ENCODE data around the gene MINPP1.
"Not testable (repeated sequence)": the region's sequence is repeated elsewhere in the genome, so short reads cannot be mapped to it uniquely, and the experiment has no call there.

Gene MINPP1, protein sequence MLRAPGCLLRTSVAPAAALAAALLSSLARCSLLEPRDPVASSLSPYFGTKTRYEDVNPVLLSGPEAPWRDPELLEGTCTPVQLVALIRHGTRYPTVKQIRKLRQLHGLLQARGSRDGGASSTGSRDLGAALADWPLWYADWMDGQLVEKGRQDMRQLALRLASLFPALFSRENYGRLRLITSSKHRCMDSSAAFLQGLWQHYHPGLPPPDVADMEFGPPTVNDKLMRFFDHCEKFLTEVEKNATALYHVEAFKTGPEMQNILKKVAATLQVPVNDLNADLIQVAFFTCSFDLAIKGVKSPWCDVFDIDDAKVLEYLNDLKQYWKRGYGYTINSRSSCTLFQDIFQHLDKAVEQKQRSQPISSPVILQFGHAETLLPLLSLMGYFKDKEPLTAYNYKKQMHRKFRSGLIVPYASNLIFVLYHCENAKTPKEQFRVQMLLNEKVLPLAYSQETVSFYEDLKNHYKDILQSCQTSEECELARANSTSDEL

DNA sequence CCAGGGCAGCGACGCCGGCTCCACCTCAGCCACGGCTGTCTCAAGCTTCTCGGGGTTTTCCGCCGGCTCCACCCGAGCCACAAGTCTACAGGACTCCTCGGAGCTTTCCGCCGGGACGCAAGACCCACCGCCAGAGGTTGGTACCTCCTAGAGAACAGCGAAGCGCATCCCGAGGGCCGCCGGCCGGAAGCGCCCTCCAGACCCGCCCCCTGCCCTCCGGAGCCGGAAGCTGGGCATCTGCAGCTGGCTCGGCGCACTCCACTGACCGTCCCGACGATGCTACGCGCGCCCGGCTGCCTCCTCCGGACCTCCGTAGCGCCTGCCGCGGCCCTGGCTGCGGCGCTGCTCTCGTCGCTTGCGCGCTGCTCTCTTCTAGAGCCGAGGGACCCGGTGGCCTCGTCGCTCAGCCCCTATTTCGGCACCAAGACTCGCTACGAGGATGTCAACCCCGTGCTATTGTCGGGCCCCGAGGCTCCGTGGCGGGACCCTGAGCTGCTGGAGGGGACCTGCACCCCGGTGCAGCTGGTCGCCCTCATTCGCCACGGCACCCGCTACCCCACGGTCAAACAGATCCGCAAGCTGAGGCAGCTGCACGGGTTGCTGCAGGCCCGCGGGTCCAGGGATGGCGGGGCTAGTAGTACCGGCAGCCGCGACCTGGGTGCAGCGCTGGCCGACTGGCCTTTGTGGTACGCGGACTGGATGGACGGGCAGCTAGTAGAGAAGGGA, at the start of gene MINPP1:
Gene MINPP1, plus strand, starts transcription at position 254 of the 726 bp plus-strand sequence. Its CDS starts 23 bp downstream, at position 277.
- DNase-seq: peak; percentile 66

DNA sequence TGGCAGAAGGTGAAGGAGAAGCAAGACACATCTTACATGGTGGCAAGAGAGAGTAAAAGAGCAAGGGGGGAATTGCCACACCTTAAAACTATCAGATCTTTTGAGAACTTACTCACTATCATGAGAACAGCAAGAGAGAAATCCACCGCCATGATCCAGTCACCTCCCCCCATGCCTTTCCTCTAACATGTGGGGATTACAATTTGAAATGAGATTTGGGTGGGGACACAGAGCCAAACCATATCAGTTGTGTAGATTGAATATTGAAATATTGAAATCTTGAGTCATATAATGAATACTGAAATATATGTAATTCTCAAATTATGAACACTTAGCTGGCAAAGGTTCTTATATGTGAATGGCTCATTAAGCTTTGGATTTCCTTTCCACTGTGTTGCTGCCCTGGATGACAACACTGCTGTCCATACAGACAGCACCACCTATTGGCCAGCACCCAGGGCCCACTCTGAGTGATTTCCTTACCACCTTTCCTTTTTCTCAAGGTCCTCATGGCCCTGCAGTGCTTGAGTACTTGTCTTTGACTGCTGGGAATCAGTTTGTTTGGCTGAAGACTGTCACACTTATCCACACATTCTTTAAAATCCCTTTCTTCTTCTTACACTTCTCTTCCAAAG, 48.0 kb upstream of the MINPP1 start:
- DNase-seq: not testable (repeated sequence)

DNA sequence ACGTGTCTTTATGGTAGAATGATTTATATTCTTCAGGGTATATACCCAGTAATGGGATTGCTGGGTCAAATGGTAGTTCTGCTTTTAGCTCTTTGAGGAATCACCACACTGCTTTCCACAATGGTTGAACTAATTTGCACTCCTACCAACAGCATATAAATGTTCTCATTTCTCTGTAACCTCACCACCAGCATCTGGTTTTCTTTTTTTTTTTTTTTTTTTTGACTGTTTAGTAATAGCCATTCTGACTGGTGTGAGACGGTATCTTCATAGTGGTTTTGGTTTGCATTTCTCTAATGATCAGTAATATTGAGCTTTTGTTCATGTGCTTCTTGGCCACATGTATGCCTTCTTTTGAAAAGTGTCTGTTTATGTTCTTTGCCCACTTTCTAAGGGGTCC, 42.9 kb upstream of the MINPP1 start:
- DNase-seq: not testable (repeated sequence)

DNA sequence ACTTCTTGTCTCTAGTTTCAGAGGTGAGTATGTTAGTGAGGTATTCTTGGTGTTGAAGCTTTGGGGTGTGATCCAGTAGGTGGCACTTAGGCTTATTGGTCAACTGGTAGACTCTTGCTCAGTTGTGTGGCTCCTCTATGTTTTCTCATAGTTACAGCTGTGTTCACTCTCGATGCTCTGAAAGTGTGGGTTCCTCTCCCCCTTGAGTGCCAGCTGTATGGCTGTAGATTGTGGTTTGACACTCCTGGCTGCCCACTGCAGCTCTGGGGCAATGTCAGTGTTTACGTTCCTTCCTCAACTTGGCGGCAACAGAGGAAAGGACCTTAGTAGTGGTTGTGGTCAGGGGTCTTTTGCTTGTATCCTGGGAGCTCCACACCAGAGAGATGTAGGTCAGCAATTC, 37.8 kb upstream of the MINPP1 start:
- not testable (repeated sequence) for DNase-seq

DNA sequence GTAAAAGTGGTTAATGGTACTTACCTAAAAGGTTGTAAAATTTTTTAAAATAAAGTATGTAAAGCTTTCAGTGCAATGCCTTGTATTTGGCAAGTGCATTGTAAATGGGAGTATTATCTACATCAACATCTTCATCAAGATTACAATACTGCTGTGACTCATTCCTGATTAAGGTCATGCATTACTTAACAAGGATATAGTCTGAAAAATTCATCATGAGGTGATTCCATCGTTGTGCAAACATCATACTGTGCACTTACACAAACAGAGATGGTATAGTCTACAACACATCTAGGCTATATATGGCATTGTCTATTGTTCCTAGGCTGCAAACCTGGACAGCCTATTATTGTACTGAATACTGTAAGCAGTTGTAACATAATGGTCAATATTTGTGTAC, 16.0 kb upstream of the MINPP1 start:
- DNase-seq: not testable (repeated sequence)

DNA sequence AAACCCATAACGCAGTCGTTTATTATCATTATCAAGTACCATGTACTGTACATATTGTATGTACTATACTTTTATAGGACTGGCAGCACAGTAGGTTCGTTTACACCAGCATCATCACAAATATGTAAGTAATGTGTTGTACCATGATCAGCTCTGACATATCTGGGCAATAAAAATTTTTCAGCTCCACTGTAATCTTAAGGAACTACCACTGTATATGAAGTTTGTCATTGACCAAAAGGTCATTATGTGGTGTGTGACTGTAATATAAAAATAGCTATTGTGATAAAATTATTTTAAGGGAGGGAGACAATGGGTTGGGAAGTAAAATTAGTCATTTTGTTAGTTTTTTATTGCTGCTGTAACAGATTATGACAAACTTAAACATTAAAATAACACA, 14.4 kb upstream of the MINPP1 start:
- not testable (repeated sequence) for DNase-seq

DNA sequence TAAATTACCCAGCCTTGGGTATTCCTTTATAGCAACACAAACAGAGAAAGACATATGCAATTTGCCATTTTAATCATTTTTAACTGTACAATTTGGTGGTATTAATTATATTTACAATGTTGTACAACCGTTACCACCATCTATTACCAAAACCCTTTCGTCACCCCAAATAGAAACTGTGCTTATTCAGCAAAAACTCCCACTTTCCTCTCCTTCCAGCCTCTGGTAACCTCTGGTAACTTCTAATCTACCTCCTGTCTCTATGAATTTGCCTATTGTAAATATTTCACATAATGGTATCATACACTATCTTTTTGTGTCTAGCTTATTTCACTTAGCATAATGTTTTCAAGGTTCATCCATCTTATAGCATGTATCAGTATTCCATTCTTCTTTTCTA, 12.2 kb upstream of the MINPP1 start:
- not testable (repeated sequence) for DNase-seq

DNA sequence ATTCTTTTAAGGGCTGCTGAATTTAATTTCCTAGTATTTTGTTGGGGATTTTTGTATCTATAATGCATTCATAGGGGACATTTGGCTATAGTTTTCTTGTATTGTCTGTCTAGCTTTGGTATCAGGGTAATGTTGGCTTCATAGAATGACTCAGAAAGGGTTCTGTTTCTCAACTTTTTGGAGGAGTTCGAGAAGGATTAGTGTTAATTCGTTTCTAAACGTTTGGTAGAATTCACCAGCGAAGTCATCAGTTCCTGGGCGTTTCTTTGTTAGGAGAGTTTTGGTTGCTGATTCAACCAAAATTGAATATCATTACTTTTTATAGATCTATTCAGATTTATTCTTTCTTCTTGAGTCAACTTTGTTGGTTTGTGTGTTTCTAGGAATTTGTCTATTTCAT, 9.2 kb upstream of the MINPP1 start:
- not testable (repeated sequence) for DNase-seq

DNA sequence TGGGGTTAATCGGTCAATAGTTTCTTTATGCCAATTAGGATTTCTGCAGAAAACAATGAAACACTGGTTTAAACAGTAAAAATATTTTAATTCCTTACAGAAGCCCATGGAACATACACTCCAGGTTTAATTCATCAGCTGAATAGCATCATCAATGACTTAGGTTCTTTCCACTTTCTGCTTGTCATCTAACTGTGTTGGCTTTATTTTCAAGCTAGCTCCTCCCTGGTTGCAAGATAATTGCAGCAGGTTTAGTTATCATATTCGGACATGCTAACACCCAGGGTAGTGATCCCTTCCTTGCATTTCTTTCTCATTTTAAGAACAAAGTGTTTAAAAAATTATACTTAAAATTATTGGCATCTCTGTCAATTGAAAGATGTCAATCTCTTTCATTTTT, 7.3 kb upstream of the MINPP1 start:
- DNase-seq: not testable (repeated sequence)

DNA sequence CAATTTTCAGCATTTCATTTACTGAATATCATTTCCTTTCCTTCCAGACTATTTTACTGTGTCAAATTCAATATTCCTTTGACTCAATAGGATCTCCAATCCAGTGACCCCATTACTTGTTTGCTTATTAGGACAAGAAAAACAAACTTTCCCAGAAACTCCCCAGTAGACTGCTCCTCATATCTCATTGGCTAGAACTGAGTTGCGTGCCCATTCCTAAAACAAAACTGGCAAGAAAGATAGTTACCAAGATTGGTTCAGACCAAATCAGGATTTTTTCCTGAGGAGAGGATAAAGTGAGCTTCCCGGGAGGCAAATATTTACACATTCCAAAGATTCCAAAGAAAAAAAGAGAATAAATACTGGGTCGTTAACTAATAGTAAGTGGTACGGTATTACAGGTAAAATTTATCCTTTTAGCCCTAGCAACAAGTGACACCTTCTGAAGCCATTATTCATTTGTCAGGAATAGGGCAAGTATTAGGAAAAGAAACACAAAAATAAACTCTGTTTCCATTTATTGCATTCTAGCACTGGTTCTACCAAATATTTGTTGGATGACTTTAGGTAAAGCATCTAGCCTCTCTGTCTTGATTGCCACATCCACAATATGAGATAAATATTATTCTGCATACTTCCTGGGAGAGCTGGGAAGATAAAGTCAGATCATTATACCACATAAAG, 6.4 kb upstream of the MINPP1 start:
- DNase-seq: not testable (repeated sequence)

DNA sequence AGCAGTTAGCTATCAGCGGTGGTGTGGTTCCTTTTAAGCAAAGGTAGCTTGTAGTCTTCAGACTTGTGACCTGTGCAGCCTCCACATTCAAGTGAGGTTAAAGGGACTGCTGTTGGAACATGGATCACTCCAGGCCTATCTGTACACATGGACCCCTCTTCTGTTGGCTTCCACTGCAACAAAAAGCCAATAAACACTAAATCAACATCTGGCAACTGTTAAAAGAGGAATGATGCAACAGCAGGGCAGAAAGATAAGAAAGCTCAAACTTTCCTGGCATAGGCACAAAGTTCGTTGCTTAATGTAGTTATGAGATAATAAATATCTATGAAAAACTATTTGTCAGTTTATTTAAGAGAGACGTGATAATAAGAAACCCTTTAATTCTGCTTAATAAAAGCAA, 4.0 kb upstream of the MINPP1 start:
- no peak for DNase-seq

DNA sequence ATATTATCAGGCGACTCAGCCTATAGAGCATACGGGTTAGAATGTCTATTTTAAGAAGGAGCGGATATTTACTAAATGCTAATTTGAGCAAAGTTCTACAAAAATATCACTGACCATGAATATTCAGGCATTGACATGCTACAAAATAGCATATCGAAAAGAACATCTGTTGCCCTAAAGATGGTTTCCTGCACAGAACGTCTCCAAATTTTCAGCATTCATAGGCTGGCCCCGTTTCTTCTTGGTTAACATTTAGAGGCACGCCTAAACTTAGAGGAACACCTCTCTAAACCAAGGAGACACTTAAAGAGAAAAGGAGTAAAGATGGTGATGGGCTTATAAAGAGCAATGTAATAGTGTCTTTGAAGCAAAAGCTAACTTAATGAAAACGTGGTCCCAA, 1.3 kb upstream of the MINPP1 start:
- DNase-seq: no peak

DNA sequence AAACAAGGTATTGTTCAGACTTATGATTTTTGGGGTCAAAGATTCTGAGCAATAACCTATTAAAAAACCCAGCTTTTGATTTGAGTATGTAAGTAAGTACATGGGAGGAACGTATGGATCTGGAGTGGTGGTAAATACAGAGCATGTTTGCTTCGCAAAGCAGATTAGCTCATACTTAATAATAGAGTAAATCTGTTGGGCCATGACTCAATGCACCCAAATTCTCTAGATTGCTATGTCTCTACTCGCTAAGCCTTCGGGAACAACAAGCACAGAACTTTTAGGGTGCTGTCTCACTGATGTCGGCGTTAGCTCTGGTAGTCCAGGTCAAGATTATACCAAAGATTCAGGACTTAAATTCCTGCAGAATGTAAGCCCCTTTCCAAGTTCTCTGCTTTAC, 807 bp upstream of the MINPP1 start:
- no peak for DNase-seq

DNA sequence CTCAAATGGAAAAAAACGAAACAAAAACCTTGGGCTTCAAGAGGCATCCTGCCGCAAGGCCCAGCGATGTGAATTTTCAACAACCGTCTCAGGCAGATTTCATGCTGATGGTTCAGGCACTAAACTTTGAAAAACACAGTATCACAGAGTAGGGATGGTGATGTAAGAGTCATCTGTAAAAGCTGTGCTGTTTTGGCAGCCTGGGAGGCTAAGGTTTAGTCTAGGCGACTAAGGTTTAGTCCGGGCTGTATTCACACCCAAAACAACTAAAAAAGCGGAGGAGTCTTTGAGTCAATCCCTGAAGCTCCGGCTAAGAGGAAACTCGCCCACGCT, 420 bp upstream of the MINPP1 start:
- DNase-seq: no peak

DNA sequence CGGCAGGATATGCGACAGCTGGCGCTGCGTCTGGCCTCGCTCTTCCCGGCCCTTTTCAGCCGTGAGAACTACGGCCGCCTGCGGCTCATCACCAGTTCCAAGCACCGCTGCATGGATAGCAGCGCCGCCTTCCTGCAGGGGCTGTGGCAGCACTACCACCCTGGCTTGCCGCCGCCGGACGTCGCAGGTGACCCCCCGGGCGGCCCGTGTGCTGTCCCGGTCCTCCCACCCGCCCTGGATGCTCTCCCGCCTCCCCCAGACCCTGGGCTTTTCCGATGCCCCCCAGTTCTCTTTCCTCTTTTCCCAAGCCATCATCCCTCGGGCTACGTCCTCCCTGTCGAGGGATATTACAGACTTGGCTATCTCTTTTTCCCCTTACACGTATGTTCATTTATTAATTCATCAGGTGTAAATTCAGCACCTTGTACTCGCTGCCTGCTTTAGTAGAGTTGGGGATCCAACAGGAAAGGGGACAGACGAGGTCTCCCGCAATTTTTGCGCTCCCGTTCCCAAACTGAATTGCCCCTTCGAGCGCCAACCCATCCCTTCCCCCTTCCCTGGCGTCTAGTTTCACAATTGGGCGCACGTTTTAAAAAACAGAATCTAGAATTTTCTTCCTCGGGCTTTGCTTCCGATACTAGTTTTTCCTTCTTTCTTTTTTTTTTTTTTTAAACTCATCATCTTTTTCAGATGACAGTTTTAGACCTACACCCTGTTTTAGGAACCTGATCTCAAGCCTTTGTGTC, 846 bp downstream of the MINPP1 start:
- peak; percentile 33 for DNase-seq

DNA sequence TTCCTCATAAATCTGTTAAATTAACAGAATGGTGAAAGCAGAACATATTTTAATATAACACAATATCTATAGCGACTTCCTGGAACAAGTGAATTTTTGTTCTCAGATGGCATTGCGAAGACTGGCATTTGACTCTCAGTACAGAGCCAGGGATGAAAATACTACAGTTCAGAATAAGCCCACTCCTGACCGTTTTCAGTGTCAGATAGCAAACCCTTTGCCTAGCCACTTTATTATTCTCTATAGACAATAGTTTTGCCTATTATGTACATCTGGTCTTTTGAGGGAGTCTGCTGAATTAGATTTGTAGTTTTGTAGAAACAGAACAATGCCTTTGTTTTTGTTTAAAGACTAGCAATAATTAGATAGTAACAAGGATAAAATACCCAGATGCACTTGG, 2.3 kb downstream of the MINPP1 start:
- no peak for DNase-seq

DNA sequence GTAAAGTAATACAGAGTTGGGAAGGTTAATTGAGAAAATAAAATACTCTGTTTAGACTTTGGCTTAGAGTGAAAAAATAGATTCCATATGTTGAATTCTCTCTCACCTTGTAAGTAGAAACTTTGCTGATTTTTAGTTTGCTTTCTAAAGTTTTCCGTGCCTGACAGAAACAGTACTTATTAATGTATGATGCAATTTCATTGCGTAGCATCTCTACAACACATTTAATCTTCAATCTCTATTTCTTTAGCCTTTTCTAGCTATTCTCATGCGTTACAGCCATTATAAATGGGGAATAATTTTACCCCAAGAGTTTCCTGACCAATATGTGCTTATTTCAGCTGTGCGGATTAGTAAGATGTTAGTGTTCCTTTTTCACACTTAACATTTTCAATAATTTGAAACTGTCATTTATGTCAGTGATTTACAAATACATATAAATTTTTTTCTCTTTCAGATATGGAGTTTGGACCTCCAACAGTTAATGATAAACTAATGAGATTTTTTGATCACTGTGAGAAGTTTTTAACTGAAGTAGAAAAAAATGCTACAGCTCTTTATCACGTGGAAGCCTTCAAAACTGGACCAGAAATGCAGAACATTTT, 3.3 kb downstream of the MINPP1 start:
- DNase-seq: no peak

DNA sequence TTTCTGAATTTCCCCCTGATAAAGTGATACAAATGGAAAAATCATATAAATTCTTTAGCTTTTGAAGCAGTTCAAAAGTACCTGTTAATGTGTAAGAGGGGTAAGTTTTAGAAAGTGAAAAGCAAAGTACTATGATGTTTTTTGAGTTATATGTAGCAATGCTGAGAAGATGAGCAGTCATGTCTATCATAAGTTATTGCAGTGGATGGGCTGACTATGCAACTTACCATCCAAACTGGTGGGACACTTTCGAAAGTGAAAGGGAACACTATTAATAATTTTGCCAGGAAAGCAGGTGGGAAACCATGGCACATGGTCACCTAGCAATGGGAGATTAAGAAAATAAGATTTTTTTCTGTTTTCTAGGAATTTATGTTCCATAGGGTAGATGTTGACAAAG, 4.1 kb downstream of the MINPP1 start:
- no peak for DNase-seq

DNA sequence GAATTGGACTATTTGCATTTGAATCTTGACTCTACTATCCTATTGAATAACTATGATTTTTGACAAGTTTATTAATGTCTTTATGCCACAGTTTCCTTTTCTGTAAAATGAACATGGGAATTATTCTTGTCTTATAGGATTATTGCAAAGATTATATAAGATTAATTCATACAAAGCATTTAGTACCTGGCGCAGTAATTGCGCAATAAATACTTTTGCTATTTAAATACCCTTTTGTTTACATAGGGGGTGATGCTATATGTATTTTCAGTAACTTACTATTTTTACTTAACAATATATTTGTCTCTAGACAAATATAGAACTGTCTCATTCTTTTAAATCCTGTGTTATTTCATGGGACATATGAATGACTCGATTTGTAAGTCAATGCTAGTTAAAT, 5.3 kb downstream of the MINPP1 start:
- no peak for DNase-seq

DNA sequence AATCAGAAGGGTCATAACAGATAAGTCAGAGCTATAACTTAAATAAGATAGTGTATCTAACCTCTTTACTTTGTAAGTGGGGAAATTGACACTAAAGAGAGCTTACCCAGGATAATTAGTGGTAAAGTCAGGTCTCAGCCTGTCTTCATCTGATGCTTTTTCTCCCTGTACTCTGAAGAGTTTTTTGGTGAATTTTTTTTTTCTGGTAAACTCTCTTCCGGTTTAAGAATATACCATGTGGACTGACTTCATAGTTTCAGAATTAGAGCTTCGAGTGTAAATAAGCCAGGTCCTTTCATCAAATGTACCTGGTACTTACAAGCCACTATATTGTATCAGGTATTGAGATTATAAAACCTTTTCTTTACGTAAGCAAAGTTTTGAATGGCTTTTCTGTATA, 6.8 kb downstream of the MINPP1 start:
- DNase-seq: no peak

DNA sequence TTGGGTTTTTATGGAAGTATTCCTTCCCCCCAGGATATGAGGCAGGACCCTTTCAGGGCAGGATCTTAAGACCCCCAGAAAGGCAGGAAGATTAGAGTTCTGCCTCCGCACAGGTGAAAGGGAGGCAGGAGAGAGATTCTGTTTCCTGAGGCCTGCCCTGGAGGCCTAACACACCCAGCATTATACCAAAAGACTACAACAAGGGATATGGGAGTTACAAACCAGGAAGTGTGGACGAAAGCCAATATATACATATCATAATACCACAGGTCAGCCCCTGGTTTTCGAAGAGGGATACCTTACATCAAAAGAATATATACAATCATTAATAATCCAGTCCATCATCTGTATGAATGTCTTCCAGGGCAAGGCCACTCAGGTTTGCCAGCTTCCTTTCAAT, 14.2 kb downstream of the MINPP1 start:
- no peak for DNase-seq

DNA sequence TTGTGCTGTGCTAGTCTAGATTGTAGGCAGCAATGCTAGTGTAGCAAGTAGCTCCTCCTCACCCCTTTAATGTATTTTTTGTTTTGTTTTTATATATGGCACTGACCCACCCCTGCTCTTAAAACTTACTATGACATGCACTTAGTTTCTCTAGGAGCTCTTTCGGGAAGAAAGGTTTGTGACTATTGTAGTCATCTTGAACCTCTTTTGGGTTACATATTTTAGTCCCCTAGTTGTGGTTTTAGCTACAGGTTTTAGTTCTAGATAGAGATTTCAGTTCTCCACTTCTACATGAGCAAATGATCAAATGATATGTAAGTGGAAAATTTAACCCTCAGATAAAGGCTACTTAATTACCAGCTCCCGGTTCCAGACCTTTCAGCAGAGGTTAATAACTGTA, 14.9 kb downstream of the MINPP1 start:
- no peak for DNase-seq
